HG03103 (cell line): Measurements from ENCODE around the gene EGFR.

Experiments
- ATAC-seq: cut with Tn5 transposase; IDR thresholded peaks from one replicate; pipeline ENCODE4 v1.9.1; 2021; ENCODE audit warnings: low read depth; ENCODE audit not compliant: unreplicated experiment

The EGFR gene

GRCh38 chr7:55060636-55061022 is 41.8 kb downstream of the EGFR start:
- no peak for ATAC-seq

- no peak for ATAC-seq
These were observed 43.1 kb downstream of the EGFR start for GRCh38 chr7:55061726-55062499.

GRCh38 chr7:55063061-55063460 is 44.2 kb downstream of the EGFR start:
- ATAC-seq, result no peak

GRCh38 chr7:55063633-55064032 is 44.8 kb downstream of the EGFR start:
- ATAC-seq, result no peak

DNA sequence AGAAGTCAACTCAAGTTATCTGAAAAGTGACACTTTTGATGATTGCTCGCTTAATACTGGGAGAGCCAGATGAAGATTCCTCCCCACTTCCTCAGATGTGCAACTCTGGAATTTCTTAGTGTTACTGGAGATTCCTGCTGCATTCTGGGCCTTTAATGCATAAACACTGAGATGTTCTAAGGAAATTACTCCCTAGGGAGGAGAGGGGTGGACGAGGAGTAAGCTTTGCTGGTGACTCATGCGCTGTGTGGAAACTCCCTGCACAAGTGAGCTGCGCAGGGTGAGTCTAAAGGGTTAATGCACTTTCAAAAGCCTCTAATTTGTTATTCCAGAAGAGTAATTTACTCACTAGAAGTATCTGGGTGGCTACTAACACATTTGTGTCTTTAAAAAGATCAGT is 46.3 kb downstream of the EGFR start:
- peak; percentile 54 for ATAC-seq

DNA sequence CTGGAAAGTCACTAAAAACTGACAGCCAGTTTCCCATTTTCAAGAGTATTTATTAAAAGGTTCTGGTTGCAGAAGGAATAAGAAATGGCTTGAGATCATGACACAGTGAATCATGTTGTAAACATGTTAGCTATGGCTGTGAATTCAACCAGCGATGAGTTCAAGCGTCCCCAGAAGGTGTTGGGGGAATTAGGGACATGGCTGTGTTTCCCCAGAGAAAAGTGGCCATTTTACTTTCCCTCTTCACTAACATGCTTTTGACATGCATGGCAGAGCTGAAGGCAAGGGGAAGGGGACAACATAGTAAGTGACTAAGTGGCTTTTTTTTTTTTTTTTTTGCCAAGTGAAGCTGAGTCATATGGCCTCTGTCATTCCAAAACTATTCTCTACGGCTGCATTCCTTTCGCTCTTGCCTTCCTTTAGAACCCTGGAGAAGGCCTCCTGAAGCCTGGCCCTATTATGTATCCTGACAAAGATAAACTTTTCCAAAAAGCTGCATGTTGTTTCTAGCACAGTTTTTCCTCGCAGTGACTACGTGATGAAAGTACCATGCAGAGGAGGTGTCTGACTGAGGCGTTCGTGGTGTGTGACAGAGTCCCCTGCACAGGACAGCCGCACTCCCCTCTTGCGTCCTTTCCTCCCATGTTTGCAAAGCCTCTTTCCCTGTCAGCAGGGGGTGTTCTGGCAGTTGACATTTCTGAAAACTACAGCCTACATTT is 46.9 kb downstream of the EGFR start:
- no peak for ATAC-seq

GRCh38 chr7:55066524-55066923 is 47.7 kb downstream of the EGFR start:
- no peak for ATAC-seq

DNA sequence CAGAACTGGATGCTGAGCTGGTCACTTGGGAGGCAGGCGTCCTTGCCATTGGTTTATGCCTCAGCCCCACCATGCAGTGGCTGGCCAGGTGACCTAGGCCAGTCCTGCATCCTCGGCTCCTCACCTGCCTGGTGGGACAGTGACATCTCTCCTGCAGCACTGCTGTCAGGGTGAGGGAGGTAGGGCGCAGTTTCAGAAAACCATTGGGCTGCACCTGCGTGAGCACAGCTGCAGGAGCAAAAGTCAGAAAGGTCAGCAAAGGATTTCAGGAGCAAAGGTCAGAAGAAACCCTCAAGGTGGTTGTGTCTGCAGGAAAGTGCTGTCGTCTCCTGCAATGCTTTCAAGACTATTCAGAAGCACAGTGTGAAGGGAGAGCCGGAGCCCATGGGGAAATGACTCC is 48.1 kb downstream of the EGFR start:
- ATAC-seq, result no peak

DNA sequence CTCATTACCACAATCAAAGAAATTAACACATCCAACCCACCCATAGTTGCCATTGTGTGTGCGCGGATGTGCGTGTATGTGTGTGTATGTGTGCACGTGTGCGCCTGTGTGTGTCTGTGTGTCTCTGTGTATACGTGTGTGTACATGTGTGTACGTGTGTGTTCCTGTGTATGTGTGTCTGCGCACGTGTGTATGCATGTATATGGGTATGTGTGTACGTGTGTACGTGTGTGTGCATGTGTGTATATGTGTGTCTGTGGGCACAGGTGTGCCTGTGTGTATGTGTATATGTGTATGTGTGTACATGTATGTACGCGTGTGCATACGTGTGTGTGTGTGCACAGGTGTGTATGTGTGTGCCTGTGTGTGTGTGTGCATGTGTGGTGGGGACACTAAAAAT is 48.9 kb downstream of the EGFR start:
- ATAC-seq, result no peak

GRCh38 chr7:55069271-55069792 is 50.5 kb downstream of the EGFR start:
- no peak for ATAC-seq

DNA sequence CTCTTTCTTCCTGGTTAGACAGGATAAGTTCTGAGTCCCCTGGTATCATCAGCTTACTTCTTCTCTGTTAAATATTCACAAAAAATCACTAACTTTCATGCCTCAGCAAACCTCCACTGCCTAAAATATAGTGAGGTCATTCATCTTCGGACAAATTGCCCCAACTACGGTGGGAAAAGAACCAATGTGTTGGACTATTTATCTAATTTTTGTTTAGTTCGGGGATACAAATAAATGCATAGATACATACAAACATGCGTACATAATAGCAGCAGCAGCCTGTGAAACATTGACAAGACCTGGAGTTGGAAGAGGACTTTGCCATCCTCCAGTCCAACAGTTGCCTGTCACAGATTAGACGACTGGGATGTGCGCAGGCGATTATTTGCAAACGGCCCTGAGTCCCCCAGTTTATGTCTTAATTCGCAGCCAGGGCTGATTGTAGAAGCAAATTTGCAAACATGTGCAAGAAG is 51.5 kb downstream of the EGFR start:
- ATAC-seq, result no peak

DNA sequence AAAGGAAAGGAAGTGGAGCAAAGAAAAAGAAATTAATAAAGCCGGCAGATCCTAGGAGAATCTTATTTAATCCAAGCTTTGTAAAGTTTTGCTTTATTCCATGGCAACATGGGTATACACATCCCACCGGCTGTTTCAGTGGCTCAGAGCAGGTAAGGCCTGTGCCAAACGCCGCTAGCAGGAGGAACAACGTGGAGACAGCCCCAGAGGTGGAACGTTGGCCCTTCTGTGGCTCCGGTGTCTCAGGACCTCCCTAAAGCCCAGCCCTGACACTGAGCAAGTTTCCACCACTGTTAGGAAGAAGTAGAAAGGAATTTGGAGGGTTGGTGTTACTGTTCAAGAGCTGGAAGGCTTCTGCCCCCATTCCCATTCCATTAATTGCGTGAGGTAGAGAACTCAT is 52.0 kb downstream of the EGFR start:
- no peak for ATAC-seq

GRCh38 chr7:55071411-55072175 is 52.8 kb downstream of the EGFR start:
- ATAC-seq, result no peak

DNA sequence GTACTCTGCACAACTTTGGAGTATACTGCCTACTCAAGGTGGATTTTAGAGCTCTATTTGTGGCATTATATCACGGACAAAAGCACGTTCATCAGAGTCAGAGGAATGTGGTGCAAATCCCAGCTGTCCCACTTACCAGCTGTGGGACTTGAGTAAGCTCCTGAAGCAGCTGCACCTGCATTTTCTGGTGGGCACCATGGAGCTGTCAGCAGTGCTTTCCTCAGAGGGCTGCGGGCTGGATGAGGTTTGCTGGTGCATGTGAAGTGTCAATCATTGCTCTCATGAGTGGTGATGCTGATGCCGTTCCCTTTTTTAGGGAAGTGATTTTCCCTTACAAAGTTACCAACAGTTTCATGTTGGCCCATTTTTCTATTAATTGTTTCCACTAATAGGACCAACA is 53.4 kb downstream of the EGFR start:
- ATAC-seq, result no peak

- ATAC-seq, result peak; percentile 53
These were observed 54.3 kb downstream of the EGFR start for GRCh38 chr7:55073051-55073511.

DNA sequence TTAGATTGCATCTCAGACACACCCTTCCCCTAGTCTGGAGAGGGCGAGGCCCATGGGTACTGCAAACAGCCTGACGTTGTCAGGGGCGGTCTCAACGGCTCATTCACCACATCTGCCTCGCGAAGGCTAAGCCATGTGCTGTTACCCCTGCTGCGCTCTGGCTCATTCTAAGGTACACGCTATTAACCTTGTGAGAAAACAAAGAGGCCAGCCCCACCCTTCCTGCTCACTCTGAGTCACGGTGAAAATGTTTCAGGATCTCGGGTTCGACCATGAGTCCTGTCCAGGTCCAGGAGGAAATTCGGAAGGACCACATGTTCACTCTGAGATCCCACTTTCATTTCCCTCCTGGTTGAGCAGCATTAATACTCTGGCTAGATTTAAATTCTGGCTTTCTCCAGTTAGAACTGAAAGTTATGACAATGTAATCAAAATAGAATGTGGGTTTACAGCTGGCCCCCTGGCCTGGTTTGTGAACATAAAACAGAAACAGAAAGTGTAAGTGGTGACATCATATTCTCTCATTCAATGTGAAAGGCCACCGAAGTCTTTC is 55.2 kb downstream of the EGFR start:
- peak; percentile 84 for ATAC-seq

DNA sequence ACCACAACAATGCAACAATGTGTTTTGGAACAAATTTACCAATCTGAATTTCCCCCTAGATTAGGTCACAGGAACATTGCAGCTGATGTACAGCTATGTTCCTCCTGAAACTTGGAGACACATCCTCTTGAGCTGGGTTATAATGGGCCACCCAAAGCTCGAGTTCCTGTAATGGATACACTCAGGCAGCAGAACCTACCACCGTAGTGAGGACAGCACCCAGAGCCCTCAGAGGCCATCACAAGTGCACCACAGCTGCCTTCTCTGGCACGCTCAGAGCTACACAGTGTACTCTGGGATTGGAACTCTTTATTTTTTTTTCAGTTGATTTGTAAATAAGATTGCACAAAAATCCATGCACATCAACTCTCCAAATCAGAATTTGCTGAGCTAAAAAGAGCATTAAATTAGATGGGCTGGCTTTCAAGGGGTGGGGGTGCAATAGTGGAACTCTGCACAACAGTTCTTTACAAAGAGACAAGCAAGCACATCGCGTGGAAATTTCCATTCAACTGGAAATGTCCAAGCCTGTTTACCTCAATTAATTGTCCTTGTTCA is 56.7 kb downstream of the EGFR start:
- ATAC-seq, result no peak

GRCh38 chr7:55077561-55078410 is 59.0 kb downstream of the EGFR start:
- no peak for ATAC-seq
